ENCODE data around the gene SGPP2. TPM values are rescaled to one million over a fixed set of nuclear protein-coding genes. Genes with fewer than 3 reads are reported as not detected.

SGPP2 gene
- total and polyA plus RNA-seq, 2 experiments from 2014 or later, result 0.08 TPM; not detected in 1

DNA sequence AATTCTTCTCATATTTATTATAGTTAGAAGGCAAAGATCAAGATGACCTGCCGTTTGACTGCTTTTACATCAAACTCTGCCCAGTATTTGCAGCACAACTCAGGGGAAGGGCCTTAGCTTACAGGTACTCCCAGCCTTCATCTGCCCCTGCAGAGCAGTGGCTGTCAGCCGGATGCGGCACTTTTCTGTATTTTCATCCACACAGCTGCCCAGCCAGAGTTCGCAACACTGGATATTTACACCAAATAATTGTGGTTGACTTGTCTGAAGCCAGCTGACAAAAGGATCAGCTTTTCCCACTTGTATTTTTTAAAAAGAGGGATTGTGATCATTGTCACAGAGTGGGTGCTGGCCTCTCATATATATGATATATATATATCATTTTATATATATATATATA, 136.8 kb downstream of the SGPP2 start (continued):
- TF ChIP-seq, protein P1, sequence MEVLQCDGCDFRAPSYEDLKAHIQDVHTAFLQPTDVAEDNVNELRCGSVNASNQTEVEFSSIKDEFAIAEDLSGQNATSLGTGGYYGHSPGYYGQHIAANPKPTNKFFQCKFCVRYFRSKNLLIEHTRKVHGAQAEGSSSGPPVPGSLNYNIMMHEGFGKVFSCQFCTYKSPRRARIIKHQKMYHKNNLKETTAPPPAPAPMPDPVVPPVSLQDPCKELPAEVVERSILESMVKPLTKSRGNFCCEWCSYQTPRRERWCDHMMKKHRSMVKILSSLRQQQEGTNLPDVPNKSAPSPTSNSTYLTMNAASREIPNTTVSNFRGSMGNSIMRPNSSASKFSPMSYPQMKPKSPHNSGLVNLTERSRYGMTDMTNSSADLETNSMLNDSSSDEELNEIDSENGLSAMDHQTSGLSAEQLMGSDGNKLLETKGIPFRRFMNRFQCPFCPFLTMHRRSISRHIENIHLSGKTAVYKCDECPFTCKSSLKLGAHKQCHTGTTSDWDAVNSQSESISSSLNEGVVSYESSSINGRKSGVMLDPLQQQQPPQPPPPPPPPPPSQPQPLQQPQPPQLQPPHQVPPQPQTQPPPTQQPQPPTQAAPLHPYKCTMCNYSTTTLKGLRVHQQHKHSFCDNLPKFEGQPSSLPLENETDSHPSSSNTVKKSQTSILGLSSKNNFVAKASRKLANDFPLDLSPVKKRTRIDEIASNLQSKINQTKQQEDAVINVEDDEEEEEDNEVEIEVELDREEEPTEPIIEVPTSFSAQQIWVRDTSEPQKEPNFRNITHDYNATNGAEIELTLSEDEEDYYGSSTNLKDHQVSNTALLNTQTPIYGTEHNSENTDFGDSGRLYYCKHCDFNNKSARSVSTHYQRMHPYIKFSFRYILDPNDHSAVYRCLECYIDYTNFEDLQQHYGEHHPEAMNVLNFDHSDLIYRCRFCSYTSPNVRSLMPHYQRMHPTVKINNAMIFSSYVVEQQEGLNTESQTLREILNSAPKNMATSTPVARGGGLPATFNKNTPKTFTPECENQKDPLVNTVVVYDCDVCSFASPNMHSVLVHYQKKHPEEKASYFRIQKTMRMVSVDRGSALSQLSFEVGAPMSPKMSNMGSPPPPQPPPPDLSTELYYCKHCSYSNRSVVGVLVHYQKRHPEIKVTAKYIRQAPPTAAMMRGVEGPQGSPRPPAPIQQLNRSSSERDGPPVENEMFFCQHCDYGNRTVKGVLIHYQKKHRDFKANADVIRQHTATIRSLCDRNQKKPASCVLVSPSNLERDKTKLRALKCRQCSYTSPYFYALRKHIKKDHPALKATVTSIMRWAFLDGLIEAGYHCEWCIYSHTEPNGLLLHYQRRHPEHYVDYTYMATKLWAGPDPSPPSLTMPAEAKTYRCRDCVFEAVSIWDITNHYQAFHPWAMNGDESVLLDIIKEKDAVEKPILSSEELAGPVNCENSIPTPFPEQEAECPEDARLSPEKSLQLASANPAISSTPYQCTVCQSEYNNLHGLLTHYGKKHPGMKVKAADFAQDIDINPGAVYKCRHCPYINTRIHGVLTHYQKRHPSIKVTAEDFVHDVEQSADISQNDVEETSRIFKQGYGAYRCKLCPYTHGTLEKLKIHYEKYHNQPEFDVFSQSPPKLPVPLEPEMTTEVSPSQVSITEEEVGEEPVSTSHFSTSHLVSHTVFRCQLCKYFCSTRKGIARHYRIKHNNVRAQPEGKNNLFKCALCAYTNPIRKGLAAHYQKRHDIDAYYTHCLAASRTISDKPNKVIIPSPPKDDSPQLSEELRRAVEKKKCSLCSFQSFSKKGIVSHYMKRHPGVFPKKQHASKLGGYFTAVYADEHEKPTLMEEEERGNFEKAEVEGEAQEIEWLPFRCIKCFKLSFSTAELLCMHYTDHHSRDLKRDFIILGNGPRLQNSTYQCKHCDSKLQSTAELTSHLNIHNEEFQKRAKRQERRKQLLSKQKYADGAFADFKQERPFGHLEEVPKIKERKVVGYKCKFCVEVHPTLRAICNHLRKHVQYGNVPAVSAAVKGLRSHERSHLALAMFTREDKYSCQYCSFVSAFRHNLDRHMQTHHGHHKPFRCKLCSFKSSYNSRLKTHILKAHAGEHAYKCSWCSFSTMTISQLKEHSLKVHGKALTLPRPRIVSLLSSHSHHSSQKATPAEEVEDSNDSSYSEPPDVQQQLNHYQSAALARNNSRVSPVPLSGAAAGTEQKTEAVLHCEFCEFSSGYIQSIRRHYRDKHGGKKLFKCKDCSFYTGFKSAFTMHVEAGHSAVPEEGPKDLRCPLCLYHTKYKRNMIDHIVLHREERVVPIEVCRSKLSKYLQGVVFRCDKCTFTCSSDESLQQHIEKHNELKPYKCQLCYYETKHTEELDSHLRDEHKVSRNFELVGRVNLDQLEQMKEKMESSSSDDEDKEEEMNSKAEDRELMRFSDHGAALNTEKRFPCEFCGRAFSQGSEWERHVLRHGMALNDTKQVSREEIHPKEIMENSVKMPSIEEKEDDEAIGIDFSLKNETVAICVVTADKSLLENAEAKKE (CRISPR knock-in tag; IDR thresholded peaks at IDR 0.05), result no peak
- no peak for TF ChIP-seq ZNF331 (CRISPR knock-in tag; IDR thresholded peaks at IDR 0.05; ENCODE audit: low read depth)

DNA sequence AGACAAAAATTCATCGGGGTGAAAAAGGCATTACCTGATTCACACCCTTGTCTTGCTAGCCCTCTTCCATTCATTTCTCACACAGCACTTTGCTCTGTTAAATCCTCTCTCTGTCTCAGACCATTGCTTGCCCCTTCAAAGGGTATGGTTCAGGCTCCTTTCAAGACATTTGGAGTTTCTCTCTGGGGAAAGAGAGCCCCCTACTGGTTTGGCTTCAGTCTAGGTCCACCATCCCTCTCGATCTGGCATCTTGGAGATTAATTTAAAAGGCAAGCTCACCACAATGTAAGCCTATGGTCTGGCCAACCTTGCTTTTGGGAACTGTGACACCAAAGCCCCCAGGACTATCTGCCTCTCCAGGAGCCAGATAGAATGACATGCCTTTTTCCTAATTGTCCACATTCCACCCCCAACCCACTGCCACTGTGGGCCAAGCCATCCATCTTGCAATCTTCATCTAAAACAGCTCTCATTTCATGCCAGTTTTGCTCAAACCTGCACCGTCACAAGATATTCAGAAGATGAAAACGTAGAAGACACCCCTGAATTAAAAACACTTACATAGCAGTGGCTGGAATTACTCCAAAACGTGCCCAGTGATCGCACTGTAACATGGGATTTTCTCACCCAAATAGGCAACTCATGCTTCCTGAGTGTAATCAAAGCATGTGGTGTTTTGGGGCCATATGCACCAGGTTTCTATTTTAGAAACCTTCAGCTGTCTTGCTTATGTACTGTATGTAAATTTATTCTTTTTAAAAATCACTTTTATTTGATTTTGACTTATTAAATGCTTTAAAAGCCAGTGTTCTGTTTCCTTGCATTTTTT, 137.7 kb downstream of the SGPP2 start:
- Histone ChIP-seq H4K20me1 (replicated peaks; ENCODE audit: insufficient read depth) (no peaks in the 10 kb centered on the region; the same call in 1 of the 2 replicates), H3K27me3 (ENCODE audit: insufficient read depth) (no peaks in the 10 kb centered on the region), H3F3A (replicated peaks; ENCODE audit: low read depth) (no peaks in the 10 kb centered on the region), H3K4me2 (no peak overlapping the region), H2AFZ (no peak overlapping the region), H3K4me3 (no peak overlapping the region), H3K4me1 (ENCODE audit: insufficient read depth) (no peaks in the 10 kb centered on the region), H3K27ac (ENCODE audit: low read depth) (no peak overlapping the region), H3K36me3 (ENCODE audit: insufficient read depth) (no peaks in the 10 kb centered on the region), H3K79me2 (replicated peaks; ENCODE audit: insufficient read depth) (no peaks in the 10 kb centered on the region), H3K9me2 (ENCODE audit: insufficient read depth) (no peaks in the 10 kb centered on the region)
- Mint-ChIP-seq H3K4me3 (no peak overlapping the region), H3K4me1 (peaks cover 5% of the 10 kb centered on the region; the same call in 1 of the 3 replicates), H3K9me3 (no peaks in the 10 kb centered on the region), H3K27ac (no peak overlapping the region), H3K27me3 (ENCODE audit: insufficient read depth, low read depth, poor library complexity) (peaks cover 5% of the 10 kb centered on the region), H3K36me3 (ENCODE audit: low read depth) (0 out of 3 replicates have a peak, but pooled peaks cover 5% of the 10 kb centered on the region)
- DNase-seq (ENCODE audit: low spot score) (peak; percentile 90), ATAC-seq (peak; percentile 95)
- TF ChIP-seq, protein P2, sequence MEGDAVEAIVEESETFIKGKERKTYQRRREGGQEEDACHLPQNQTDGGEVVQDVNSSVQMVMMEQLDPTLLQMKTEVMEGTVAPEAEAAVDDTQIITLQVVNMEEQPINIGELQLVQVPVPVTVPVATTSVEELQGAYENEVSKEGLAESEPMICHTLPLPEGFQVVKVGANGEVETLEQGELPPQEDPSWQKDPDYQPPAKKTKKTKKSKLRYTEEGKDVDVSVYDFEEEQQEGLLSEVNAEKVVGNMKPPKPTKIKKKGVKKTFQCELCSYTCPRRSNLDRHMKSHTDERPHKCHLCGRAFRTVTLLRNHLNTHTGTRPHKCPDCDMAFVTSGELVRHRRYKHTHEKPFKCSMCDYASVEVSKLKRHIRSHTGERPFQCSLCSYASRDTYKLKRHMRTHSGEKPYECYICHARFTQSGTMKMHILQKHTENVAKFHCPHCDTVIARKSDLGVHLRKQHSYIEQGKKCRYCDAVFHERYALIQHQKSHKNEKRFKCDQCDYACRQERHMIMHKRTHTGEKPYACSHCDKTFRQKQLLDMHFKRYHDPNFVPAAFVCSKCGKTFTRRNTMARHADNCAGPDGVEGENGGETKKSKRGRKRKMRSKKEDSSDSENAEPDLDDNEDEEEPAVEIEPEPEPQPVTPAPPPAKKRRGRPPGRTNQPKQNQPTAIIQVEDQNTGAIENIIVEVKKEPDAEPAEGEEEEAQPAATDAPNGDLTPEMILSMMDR (conservative IDR thresholded peaks at IDR 0.05; ENCODE audit: low read depth in 2 of 2), result peak; percentile 81 to 88
- TF ChIP-seq ZNF114 (CRISPR knock-in tag; IDR thresholded peaks at IDR 0.05), result no peak
